PC-9 (cell line): Measurements from ENCODE around the gene MCIDAS. TPM values are rescaled to one million over a fixed set of nuclear protein-coding genes. Genes with fewer than 3 reads are reported as not detected.
A peak's percentile ranks its signal among the peaks of the same experiment; 100 is the strongest.

Source experiments
- BruUV-seq: library from RNA; stranded (reverse); fragments of 400-500 nt; replicated peaks from 2 replicates; lab custom pipeline; 2021; lab: Mats Ljungman, UMichigan
- CTCF ChIA-PET: fragments of 300-600 bp; sonication (Branson Sonifier 250); formaldehyde crosslinking; loops from one replicate; lab custom pipeline; 2022; ENCODE audit warnings: antibody characterized with exemption; lab: Charles Lee
- POLR2A ChIA-PET: fragments of 300-600 bp; sonication (Branson Sonifier 250); formaldehyde crosslinking; loops from one replicate; lab custom pipeline; 2022; ENCODE audit warnings: antibody characterized with exemption; ENCODE audit not compliant: unreplicated experiment; lab: Charles Lee
- DNase-seq, 2 experiments: peaks; one replicate each; pipeline versions ENCODE4 v3.0.0 to v3.0.0-alpha.2; 2015 to 2022; ENCODE audit warnings: mixed read lengths in 1 of 2
- H2AFZ ChIP-seq: fragments of 200-600 bp; sonication (generic); 2 replicates; pipeline ENCODE4 v1.8.1; 2017; ENCODE audit warnings: antibody characterized with exemption
- H3F3A ChIP-seq: fragments of 200-600 bp; sonication (generic); 2 replicates; pipeline ENCODE4 v1.8.1; 2017; ENCODE audit warnings: antibody characterized with exemption, mild to moderate bottlenecking, low read depth; ENCODE audit not compliant: insufficient read depth
- H3K27ac ChIP-seq: fragments of 200-600 bp; sonication (generic); 2 replicates; pipeline ENCODE4 v1.6.1; 2016; ENCODE audit warnings: mixed run types
- H3K27me3 ChIP-seq: fragments of 200-600 bp; sonication (generic); 2 replicates; pipeline ENCODE4 v1.6.1; 2016; ENCODE audit warnings: low read depth, mixed run types; ENCODE audit not compliant: insufficient read depth
- H3K36me3 ChIP-seq: fragments of 200-600 bp; sonication (generic); 2 replicates; pipeline ENCODE4 v1.6.1; 2016; ENCODE audit warnings: low read depth, mixed run types
- H3K4me1 ChIP-seq: fragments of 200-600 bp; sonication (generic); replicated peaks from 2 replicates; pipeline ENCODE4 v1.6.1; 2016; ENCODE audit warnings: mixed run types; ENCODE audit not compliant: insufficient read depth
- H3K4me2 ChIP-seq: fragments of 200-600 bp; sonication (generic); 2 replicates; pipeline ENCODE4 v1.6.1; 2017; ENCODE audit warnings: mixed run types
- H3K4me3 ChIP-seq: fragments of 200-600 bp; sonication (generic); 2 replicates; pipeline ENCODE4 v1.6.1; 2016; ENCODE audit warnings: mixed run types
- H3K79me2 ChIP-seq: fragments of 200-600 bp; sonication (generic); 2 replicates; pipeline ENCODE4 v1.6.1; 2017; ENCODE audit warnings: low read depth, mixed run types
- H3K9me2 ChIP-seq: fragments of 200-600 bp; sonication (generic); 2 replicates; pipeline ENCODE4 v1.8.1; 2017; ENCODE audit warnings: mild to moderate bottlenecking; ENCODE audit not compliant: insufficient read depth
- H3K9me3 ChIP-seq: fragments of 200-600 bp; sonication (generic); 2 replicates; pipeline ENCODE4 v1.8.1; 2016; ENCODE audit warnings: low read depth; ENCODE audit not compliant: insufficient read depth
- H4K20me1 ChIP-seq: fragments of 200-600 bp; sonication (generic); 2 replicates; pipeline ENCODE4 v1.8.1; 2017; ENCODE audit not compliant: insufficient read depth
- CTCF ChIP-seq: fragments of 200-600 bp; sonication (generic); conservative IDR thresholded peaks from 2 replicates; pipeline ENCODE4 v1.6.1; 2017; ENCODE audit warnings: mixed run types, antibody characterized with exemption, mild to moderate bottlenecking, moderate library complexity
- EZH2 ChIP-seq: fragments of 200-600 bp; sonication (generic); IDR thresholded peaks from 2 replicates; pipeline ENCODE4 v1.8.0; 2017; ENCODE audit warnings: antibody characterized with exemption, low read depth
- intact Hi-C: fragments of 100-400 bp; cut with micrococcal nuclease; formaldehyde crosslinking; loops from one replicate; pipeline ENCODE4 v1.10.0; 2022; ENCODE audit not compliant: unreplicated experiment
- total RNA-seq: library from RNA; stranded (reverse); gene quantifications from 2 replicates; pipeline ENCODE4 v1.2.3, GENCODE V29; 2021

The MCIDAS gene
- total RNA-seq, 1 experiment from 2014 or later = 1.8 TPM

GRCh38 chr5:55236800-55237199, 9.7 kb upstream of the MCIDAS start:
- H3K79me2 ChIP-seq = no peaks in the 10 kb centered on the region
- H3K27me3 ChIP-seq = no peaks in the 10 kb centered on the region
- peaks cover 24% of the 10 kb centered on the region for H3K4me1 ChIP-seq
- H3K4me3 ChIP-seq = no peak overlapping the region
- no TSS peak for BruUV-seq
- POLR2A ChIA-PET = interaction anchor here (0.6 kb wide), 1 partner anchor 15 kb away, joined by 5 read pairs; no protein-coding TSS in a partner anchor
- no peaks in the 10 kb centered on the region for H4K20me1 ChIP-seq
- no peaks in the 10 kb centered on the region for H3K9me3 ChIP-seq
- no peaks in the 10 kb centered on the region for H3K36me3 ChIP-seq
- CTCF ChIA-PET = no interaction called here
- intact Hi-C loops = no loop called here
- no peaks in the 10 kb centered on the region for H3K9me2 ChIP-seq
- no peak for DNase-seq
- H2AFZ ChIP-seq = no peak overlapping the region
- TF ChIP-seq CTCF (no peak), EZH2 (no peak)
- no peak overlapping the region for H3K4me2 ChIP-seq
- peaks cover 17% of the 10 kb centered on the region for H3F3A ChIP-seq
- no peak overlapping the region for H3K27ac ChIP-seq

DNA sequence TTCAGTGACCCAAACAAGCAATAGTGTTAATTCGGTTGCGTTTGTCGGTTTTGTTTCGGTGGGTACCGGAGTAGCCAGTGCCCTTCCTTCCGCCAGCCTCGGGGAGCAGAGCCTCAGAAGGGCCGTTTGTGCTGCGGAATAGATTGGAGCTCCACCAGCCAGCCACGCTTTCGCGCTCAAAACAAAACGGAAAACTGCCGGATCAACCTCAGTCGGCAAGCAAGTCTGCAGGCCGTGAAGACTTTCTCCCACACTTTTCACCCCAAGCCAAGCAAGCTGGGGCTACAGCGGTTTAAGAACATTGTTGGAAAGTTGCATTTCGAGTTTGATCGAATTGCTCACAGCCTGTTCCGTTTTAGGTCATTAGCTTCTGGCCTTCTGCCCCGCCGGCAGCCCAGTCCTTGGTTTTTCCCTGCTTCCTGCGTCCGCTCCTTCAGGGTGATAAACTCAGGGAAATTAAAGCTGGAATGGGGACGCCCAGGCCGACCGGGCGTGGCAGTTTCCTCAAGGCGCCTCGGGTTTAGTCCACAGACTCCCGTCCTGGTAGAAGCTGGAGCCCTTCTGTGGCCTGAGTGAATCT, 7.1 kb upstream of the MCIDAS start:
- H2AFZ ChIP-seq = peak overlapping the region; percentile 97
- intact Hi-C loops = no loop called here
- peaks cover 28% of the 10 kb centered on the region for H3K4me1 ChIP-seq
- no peaks in the 10 kb centered on the region for H3K9me2 ChIP-seq
- TF ChIP-seq CTCF = no peak
- no peak for TF ChIP-seq EZH2
- peak overlapping the region; percentile 97 for H3K4me2 ChIP-seq
- no peaks in the 10 kb centered on the region for H3K27me3 ChIP-seq
- H3K9me3 ChIP-seq = no peaks in the 10 kb centered on the region
- H3K36me3 ChIP-seq = no peaks in the 10 kb centered on the region
- ChIA-PET CTCF (interaction anchor here (0.5 to 1.3 kb wide), 2 partner anchors 16 to 73 kb away, joined by 3 to 5 read pairs; partner anchors contain the start of genes DHX29 and MTREX), POLR2A (interaction anchor here (0.6 to 0.7 kb wide), 4 partner anchors 15 to 168 kb away, joined by 4 to 10 read pairs (median 7); no protein-coding TSS in a partner anchor)
- peak overlapping the region; percentile 89 for H3K4me3 ChIP-seq
- H3K79me2 ChIP-seq = no peaks in the 10 kb centered on the region
- H3K27ac ChIP-seq = peak overlapping the region; percentile 38; the same call in 1 of the 2 replicates
- DNase-seq = peak; percentile 45 to 47
- peaks cover 19% of the 10 kb centered on the region for H3F3A ChIP-seq
- BruUV-seq = TSS peak; percentile 34
- H4K20me1 ChIP-seq = no peaks in the 10 kb centered on the region

GRCh38 chr5:55232985-55233928, 6.1 kb upstream of the MCIDAS start, which contains the start of gene CCNO:
Gene CCNO, minus strand, starts transcription at chr5:55233608. Its CDS starts 85 bp downstream, at chr5:55233523.
- Histone ChIP-seq H2AFZ (peak within 1 kb of the TSS; percentile 97), H3K4me3 (peak within 1 kb of the TSS; percentile 89), H3K9me3 (no peaks in the 10 kb centered on the region), H3K79me2 (no peaks in the 10 kb centered on the region), H3K4me2 (peak within 1 kb of the TSS; percentile 97), H3K27me3 (no peaks in the 10 kb centered on the region), H3K4me1 (peaks cover 22% of the 10 kb centered on the region), H3K36me3 (no peaks in the 10 kb centered on the region), H3F3A (peaks cover 29% of the 10 kb centered on the region), H3K27ac (peak within 1 kb of the TSS; percentile 38), H3K9me2 (no peaks in the 10 kb centered on the region), H4K20me1 (no peaks in the 10 kb centered on the region)
- ChIA-PET POLR2A (interaction anchor here (0.5 to 0.7 kb wide), 4 partner anchors 69 to 168 kb away, joined by 3 to 7 read pairs (median 6); no protein-coding TSS in a partner anchor), CTCF (interaction anchor here (0.6 to 1.4 kb wide), 5 partner anchors 46 to 74 kb away, joined by 3 to 7 read pairs (median 5); partner anchors contain the start of genes DHX29 and MTREX)
- TF ChIP-seq CTCF (no peak), EZH2 (no peak)
- peak; percentile 81 to 86 for DNase-seq
- intact Hi-C loops = loop anchor here (2.0 kb wide), 1 partner anchor 74 kb away; the partner anchor contains the start of genes DHX29 and MTREX
- no TSS peak for BruUV-seq
